ENCODE measurements around the gene EPS8L1.

EPS8L1 gene

GRCh38 chr19:55116859-55117662 lies 41.4 kb downstream of the EPS8L1 start, which contains the start of gene PPP1R12C:
PPP1R12C (minus strand) TSS chr19:55117637; CDS start chr19:55117543, 94 bp downstream.
- DNase-seq = peak; percentile 23

GRCh38 chr19:55117663-55118391 lies 42.2 kb downstream of the EPS8L1 start:
- peak; percentile 98 for DNase-seq

GRCh38 chr19:55118401-55118991 lies 42.8 kb downstream of the EPS8L1 start:
- DNase-seq = peak; percentile 28

- no peak for DNase-seq
Measured at GRCh38 chr19:55119053-55119452, 43.4 kb downstream of the EPS8L1 start.

GRCh38 chr19:55131421-55131820 lies 55.8 kb downstream of the EPS8L1 start:
- no peak for DNase-seq

GRCh38 chr19:55132453-55133129 lies 56.9 kb downstream of the EPS8L1 start:
- DNase-seq = no peak

- no peak for DNase-seq
Measured at GRCh38 chr19:55133639-55134444, 58.2 kb downstream of the EPS8L1 start.

- no peak for DNase-seq
Measured at GRCh38 chr19:55134736-55135135, 59.1 kb downstream of the EPS8L1 start.

GRCh38 chr19:55136399-55137102 lies 60.9 kb downstream of the EPS8L1 start:
- DNase-seq = no peak
